LoVo (cell line): ENCODE measurements around the gene PRIMPOL.
A peak's percentile ranks its signal among the peaks of the same experiment; 100 is the strongest.
"Not testable (repeated sequence)": the region's sequence is repeated elsewhere in the genome, so short reads cannot be mapped to it uniquely, and the experiment has no call there.

Experiments used
- DNase-seq: peaks from one replicate; pipeline ENCODE4 v3.0.0-alpha.2; 2016; ENCODE audit warnings: low spot score

Gene PRIMPOL

DNA sequence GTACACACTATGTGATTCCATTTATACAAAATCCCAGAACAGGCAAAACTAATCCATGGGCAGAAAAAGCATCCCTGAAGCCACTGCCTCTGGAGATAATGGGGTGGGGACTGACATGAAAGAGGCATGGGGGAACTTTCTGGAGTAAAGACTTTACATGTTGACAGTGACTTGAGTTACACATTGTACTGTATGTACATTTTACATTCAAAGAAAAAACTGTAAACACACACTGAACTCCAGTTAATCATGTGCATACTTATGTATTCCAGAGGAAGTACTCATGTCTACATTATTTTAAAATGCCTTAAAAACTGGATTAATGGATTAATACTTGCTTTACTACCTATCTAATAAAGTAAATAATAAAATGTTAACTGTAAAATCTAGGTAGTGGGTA, 62.8 kb downstream of the PRIMPOL start:
- no peak for DNase-seq

DNA sequence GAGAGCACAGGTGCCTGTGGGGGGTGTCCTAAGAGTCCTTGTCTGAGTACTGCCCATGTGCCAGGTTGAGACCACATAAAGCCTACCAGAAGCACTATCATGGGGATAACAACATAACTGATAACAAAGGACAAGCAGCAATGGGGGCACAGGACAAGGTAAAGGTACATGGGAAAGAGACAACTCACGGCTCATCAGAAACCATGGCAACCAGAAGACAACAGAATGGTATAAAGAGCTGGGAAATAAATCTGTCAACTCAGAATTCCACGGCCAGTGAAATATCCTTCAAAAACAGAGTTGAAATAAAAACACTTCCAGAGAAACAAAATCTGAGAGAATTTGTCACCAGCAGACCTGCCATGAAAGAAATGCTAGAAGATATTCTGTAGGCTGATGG, 64.3 kb downstream of the PRIMPOL start:
- DNase-seq = no peak

DNA sequence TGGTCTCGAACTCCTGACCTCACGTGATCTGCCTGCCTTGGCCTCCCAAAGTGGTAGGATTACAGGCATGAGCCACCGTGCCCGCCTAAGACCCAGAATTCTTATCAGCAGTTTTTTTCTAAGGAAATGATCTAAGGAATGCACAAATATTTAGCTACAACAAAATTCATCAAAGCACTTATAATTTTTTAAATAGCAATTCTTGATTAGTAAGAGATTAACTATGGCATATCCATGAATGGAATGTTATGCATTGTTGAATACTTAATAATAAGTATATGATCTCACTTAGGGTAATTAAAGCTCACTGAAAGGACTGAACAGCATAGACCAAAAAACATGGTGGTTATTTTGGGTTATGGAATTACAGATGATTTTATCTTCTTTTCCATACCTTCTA, 66.0 kb downstream of the PRIMPOL start:
- no peak for DNase-seq

DNA sequence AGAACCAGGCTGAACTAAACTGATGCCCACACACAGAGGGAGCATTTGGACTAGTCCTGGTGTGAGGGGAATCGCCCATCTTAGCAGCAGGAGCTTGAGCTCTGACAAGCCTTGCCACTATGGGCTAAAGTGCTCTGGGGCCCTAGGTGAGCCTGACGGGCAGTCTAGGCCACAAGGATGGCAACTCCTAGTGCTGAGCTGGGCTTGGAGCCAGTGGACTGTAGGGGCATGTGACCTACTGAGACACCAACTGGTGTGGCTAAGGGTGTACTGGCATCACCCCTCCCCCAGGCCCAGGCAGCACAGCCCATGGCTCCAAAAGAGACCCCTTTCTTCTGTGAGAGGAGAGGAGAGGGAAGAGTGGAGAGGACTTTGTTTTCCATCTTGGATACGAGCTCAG, 69.9 kb downstream of the PRIMPOL start:
- no peak for DNase-seq

DNA sequence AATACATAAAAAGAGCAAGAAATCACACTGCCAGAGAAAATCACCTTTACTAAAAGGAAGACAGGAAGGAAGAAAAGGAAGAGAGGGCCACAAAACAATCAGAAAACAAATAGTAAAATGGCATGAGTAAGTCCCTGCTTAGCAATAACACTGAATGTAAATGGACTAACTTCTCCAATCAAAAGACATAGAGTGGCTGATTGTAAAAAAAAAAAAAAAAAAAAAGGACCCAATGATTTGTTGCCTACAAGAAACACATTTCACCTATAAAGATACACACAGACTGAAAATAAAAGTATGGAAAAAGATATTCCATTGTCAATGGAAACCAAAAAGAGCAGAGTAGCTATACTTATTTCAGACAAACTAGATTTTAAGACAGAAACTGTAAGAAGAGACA, 71.7 kb downstream of the PRIMPOL start:
- DNase-seq = no peak

DNA sequence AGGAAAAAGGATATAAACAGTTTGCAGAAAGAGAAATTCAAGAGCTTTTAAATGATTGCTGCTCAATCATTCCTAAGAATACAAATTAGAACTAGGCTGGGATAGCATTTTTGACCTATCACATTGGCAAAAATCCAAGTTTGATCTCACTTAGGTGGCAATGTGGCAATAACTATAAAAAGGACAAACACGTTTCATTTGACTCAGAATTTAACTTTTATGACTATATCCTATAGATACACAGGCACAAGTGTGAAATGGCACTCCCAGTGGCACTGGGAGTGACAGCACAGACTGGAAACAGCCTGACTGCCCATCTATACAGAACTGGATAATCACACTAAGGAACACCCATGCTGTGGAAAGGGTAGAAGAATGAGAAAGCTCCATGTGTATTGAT, 73.3 kb downstream of the PRIMPOL start:
- no peak for DNase-seq

DNA sequence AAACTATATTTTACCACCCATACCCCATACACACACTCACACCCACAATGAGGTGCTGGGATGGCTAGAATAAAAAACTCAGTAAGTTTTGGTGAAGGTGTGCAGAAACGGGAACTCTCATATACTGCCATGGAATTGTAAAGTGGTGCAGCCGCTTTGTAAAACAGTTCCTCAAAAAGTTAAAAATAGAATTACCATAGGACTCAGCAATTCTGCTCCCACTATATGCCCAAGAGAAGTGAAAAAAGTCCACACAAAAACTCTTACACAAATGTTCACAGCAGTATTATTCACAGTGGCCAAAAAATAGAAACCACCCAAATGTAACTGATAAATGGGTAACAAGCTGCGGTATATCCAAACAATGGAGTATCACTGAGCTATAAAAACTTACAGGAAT, 77.9 kb downstream of the PRIMPOL start:
- no peak for DNase-seq

DNA sequence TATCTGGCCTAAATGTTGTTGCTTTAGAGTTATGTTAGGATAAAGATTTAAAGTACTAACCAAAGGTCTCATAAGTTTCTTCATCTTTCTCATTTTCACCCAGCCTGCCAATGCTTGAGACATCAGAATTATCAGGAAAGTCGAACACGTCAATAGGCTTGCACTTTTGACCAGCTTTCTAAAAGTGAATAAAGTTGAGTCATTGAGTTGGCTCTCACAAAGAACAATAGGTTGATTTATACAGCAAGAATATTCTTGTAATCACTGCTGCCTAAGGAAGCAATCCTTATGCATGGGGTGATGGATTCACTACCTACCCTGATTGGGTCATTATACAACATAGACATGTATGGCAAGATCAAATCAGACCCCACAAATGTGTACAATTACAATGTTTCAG, 79.3 kb downstream of the PRIMPOL start:
- DNase-seq = no peak

DNA sequence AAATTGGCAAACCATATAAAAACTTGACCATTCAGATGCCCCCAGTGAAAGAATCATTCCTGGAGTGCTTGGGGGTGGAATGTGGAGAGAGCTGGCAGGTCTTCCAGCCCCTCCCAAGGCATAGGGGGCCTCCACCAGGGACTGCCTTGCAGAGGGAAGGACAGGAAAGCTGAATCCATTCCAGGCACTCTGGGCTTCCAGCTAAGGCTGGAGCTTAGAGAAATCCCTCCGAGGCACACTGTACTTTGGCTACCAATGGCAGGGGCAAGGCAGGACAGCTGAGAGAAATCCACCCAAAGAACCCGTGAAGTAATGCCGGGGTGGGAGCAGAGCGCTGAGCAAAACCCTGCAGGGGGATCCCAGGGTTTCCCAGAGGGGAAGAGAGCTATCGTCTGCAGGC, 80.4 kb downstream of the PRIMPOL start:
- DNase-seq = no peak

DNA sequence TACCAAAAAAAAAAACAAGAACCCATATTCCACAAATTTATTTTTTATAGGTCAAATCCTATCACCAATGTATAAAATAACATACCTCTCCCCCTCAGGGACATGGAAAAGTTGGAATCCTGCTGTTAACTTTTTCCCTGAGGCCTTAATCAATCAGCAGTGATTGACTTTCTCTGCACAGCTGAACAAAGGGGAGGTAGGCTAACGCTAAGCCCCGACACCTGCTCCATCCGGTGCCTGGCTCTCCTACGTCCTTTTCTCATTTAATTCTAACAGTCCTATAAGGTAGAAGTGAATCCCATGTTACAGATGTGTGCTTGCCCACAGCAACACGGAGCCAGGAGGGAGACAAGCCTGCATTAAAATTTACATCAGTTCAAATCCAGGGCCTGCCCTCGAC, 81.5 kb downstream of the PRIMPOL start:
- DNase-seq = no peak

DNA sequence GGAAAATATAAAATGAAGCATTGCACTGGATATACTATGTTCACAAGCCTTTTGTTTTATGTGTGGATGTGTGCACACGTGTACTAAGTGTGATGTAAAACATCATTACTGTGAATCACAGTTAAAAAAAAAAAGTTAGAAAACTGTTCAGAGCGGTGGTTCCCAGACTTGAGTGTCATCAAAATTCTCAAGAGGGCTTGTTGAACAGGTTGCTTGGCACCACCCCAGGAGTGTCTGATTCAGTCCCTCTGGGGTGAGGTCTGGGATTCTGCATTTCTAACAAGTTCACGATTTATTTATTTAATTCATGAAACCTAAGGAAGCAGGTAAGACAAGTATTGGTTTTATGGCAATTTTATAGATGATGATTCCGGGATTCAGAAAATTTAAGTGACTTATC, 82.6 kb downstream of the PRIMPOL start:
- DNase-seq = no peak

DNA sequence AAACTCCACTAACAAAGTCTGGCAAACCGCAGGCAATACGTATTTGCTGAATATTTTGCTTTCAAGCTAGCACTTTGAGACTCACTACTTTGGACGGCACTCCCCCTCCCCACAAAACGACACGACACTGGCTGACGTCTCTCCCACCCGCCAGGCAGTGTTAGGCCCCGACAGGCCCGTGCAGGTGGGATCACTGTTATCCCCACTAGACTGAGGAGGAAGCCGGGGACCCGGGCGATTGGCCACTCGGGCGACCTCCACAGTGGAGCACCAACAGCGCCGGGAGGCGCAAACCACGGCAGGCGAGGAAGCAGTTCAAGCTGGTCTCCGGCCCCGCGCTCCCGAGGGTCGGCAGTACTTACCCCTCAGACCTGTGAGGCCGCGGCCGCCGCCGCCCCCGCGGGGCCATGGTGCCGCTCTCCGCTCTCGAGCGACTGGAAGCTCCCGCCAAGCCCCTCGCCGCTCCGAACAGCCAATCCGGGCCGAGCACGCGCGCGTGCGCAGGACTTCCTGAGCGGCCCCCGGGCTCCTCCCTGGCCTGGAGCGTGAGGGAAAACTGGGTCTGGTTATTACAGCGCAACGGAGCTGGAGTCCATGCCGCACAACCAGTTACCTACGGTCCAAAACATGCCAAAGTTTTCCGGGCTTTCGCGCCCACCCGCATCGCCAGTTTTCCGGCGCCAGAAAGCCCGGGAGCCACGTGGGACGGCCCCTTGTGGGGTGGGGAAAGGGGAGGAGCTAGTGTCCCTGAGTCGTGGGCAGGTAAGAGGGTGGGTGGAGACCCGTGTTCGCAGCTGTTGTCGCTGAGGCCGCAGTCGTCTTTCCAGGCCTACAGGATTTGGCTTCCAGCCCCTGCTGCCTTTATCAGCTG, 84.4 kb downstream of the PRIMPOL start, which contains the start of gene CENPU:
Gene CENPU, minus strand, starts transcription at position 443 of the 871 bp plus-strand sequence. Its CDS starts 34 bp downstream, at position 409.
- peak; percentile 99 for DNase-seq

DNA sequence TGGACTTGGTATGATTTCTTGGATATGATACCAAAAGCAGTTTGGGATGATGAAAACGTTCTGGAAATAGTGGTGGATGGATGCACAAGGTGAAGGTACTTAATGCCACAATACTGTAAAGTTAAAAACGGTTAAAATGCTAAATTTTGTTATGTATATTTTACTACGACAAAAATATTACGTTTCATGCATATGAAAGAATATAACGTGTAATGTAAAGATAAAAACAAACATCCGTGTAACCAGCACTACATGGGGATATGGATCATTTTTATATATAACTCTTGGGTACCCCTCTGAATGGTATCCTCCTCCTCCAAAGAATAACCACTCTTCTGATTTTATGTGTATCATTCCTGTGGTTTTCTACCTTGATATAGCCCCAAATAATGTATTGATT, 85.2 kb downstream of the PRIMPOL start:
- no peak for DNase-seq

DNA sequence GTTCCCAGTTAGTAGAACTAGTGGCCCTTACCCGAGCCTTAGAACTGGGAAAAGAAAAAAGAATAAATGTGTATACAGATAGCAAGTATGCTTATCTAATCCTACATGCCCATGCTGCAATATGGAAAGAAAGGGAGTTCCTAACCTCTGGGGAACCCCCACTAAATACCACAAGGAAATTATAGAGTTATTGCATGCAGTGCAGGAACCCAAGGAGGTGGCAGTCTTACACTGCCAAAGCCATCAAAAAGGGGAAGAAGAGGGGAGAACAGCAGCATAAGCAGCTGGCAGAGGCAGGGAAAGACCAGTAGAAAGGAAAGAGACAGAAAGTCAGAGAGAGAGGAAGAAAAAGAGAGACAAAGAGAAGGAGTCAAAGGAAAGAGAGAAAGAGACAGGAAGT, 90.0 kb downstream of the PRIMPOL start:
- DNase-seq = not testable (repeated sequence)

DNA sequence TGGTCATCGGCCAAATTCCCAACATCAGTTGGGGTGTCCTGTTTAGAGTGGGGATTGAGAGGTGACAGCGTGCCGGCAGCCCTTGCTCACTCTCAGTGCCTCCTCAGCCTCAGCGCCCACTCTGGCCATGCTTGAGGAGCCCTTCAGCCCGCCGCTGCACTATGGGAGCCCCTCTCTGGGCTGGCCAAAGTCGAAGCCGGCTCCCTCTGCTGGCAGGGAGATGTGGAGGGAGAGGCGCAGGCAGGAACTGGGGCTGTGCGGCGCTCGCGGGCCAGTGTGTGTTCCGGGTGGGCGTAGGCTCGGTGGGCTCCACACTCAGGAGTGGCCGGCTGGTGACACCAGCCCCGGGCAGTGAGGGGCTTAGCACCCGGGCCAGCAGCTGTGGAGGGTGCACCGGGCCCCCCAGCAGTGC, 91.4 kb downstream of the PRIMPOL start:
- no peak for DNase-seq

DNA sequence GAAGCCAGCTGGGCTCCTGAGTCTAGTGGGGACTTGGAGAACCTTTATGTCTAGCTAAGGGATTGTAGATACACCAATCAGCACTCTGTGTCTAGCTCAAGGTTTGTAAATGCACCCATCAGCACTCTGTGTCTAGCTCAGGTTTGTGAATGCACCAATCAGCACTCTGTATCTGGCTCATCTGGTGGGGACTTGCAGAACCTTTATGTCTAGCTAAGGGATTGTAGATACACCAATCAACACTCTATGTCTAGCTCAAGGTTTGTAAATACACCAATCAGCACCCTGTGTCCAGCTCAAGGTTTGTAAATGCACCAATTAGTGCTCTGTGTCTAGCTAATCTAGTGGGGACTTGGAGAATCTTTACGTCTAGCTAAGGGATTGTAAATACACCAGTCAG, 92.1 kb downstream of the PRIMPOL start:
- DNase-seq = not testable (repeated sequence)

DNA sequence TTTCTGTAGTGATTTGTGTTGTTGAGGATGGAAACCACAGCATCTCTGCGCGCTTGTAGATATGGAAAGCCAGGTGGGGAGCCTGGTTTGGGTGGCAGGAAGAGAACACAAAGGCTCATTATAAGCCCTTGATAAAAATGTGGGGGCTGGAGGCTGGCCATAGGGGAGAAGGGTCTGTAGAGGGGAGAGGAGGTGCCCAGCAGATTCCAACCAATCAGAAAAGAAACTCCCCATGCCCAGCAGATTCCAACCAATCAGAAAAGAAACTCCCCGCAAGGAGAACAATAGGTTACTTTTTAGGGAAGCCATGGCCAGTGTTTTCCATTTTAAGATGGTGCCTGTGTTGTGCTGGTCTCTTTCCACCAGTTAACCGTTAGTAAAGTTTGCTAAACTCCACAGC, 94.1 kb downstream of the PRIMPOL start:
- no peak for DNase-seq

DNA sequence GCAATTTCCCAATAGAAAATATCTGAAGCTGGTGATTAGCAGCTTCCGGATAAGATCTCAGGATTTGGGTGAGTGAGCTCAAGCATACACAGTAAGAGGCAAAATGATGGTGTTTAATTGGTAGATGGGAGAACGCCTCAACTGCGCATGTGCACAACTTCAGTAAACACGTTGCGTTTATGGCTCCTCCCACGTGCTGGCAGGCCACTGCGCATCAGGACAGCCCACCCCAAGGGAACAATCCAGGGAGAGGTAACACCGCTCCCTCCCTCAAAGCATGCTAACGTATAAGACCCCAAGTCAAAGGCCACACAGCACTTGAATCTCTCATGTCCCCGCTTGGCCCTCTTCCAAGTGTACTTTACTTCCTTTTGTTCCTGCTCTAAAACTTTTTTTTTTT, 94.7 kb downstream of the PRIMPOL start:
- no peak for DNase-seq
